Activated CD8-positive, alpha-beta memory T cell treated with anti-CD3 and anti-CD28 coated beads, Interleukin-2, amount 50 U/mL, for 24 hours (primary cell): ENCODE results near the gene FCRL2.
"Not testable (repeated sequence)": the region's sequence is repeated elsewhere in the genome, so short reads cannot be mapped to it uniquely, and the experiment has no call there.

Experiments used
- DNase-seq: peaks from one replicate; pipeline ENCODE4 v3.0.0-alpha.2; 2020; ENCODE audit errors: extremely low read depth

The FCRL2 gene

DNA sequence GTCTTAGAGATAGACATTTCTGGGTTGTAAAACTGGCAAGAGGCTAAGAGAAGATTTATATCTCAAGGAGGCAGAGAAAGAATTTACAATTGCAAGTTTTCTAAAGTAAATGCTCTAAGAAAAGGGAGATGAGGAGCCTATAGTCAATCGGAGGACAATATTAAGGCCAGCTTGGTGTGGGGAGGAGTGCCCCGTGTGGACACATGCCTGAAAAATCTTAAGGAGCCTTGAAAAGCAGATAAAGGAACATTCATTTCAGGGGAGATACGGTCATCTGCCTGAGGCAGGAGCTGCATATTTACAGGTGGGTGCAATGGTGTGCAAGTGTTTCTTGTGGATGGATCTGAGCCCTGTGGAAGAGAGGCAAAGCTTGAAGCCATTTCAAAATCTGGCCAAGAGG, 25.6 kb downstream of the FCRL2 start:
- no peak for DNase-seq

DNA sequence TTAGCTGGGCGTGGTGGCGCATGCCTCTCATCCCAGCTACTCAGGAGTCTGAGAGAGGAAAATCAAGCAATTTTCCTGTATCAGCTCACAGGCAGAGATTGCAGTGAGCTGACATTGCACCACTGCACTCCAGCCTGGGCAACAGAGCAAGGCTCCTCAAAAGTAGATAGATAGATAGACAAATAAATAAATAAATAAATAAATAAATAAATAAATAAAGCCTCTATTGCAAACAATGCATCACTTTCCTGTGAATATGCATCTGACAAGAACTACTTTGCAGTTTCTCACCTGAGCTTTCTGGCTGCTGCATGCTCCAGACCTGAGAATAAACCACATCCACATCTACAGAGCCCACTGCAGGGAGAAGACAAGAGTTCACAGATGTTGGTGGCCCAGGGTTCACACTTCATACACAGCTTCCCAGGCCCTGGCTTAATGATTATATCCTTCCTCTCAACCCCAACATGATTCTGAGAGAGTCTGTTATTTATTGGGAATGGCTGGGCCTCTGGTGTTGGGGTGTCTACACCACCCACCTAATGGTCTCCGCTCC, 28.6 kb downstream of the FCRL2 start:
- no peak for DNase-seq

DNA sequence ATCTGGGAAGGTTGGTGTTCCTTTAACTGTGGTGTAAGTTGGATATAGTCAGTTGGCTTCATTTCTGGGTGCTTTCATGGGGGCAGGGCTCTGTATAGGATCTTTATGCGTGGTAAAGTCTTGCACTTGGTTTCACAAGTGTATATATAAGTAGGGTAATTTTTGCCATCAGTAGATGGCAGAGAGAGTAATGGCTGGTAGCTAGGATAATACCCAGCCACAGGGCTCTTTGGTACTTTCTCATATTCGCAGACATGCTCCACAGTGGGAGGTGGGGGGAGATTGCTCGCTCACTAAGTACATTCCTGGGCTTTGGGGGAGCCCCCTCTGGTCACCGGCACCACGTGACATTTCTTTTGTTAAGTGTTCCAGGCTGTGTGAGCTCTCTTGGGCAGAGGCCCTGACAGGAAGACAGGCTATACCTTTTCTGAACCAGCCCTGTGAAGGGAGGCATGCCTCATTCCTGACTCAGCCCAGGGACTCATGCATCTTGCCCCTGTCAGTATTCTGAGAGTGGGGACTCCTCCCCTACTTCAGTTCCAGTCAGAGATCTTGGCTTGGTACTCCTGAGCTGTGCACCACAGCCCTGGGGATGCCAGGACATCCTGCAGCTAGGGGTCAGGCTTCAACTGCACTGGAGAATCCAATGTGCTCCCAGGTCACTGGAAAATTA, 37.6 kb downstream of the FCRL2 start:
- DNase-seq, result no peak

DNA sequence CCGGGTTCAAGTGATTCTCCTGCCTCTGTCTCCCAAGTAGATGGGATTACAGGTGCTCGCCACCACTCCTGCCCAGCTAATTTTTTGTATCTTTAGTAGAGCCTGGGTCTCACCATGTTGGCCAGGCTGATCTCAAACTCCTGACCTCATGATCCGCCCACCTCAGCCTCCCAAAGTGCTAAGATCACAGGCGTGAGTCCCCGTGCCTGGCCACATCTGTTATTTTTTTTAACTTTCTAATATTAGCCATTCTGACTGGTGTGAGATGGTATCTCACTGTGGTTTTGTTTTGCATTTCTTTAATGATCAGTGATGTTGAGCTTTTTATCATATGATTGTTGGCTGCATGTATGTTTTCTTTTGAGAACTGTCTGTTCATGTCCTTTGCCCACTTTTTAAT, 40.9 kb downstream of the FCRL2 start:
- not testable (repeated sequence) for DNase-seq

DNA sequence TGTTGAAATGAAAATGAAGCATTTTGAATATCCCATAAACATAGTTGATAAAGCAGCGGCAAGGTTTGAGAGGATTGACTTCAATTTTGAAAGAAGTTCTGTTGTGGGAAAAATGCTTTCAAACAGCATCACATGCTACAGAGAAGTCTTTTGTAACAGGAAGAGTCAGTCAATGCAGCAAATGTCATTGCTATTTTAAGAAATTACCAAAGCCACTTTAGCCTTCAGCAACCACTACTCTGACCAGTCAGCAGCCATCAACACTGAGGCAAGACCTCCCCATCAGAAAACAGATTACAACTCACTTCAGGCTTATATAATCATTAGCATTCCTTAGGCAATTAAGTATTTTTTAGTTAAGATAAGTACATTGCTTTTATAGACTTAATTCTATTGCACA, 42.6 kb downstream of the FCRL2 start:
- no peak for DNase-seq

DNA sequence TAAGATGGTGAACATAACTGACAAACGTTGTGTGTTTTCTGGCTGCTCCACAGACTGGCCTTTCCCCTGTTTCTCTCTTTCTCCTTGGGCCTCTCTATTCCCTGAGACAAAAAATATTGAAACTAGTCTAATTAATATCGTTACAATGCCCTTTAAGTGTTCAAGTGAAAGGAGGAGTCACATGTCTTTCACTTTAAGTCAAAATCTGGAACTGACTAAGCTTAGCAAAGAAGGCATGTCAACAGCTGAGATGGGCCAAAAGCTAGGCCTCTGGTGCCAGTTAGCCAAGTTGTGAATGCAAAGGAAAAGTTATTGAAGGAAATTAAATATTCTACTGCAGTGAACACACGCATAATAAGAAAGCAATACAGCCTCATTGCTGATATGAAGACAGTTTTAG, 44.2 kb downstream of the FCRL2 start:
- no peak for DNase-seq

DNA sequence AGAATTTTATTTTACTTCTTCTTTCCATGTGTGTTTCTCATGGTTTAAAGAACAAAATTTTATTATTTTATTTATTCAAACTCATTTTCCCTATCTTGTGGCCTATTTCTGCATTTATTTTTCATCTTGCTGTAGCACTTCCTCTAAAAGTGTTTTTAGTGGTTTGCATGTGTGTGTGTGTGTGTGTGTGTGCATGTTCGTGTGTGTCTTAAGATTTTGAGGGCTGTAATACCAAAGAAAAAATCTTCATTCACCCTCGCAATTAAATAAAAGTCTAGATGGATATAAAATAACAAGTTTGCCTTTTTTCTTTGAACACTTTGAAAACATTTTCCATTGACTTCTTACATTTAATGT, 51.7 kb downstream of the FCRL2 start:
- DNase-seq, result no peak

DNA sequence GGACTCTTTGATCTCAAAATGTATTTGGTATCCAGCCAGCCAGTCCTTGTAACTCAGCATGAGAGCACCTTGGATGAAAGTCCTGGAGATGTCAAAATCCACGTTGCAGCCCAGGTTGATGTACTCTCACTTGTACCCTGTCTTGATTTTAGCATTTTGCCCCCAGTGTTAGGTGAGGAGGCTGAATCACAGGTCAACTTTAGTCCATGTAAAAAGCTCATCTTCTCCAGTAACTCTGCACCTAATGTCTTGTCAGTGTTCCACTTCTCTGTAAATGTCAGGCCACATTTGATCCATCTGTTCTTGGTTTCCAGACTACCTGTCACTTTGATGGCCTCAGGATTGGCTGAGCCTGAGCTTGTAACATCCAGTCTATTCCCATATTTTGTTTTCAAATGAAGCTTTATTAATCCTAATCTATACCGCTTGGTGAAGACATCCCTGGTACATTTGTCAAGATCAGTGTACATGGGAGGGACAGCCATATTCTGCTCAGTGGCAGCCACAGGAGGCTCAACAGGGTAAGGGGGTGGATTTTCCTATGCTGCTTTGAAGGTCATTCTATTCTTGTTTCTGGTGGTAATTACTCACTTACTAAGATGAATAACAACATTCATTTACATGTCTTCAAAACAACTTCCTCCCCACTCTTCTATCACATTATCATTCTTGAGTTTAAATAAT, 52.3 kb downstream of the FCRL2 start:
- DNase-seq, result no peak

DNA sequence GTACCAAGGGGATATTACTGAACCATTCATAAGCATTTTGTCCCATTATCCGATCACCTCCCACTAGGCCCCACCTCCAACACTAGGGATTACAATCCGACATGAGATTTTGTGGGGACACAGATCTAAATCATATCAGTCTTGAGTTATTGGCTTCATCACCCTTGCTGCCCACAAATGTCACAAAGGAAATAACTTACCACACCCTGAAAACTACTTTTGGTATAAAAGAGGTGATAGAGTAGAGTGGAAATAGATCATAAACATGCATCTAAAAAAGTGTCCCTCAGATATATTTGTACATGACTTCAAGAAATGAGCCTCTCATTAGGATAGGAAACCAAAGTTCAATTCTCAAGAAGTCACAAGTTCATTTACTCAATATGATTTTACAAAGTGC, 53.8 kb downstream of the FCRL2 start:
- no peak for DNase-seq

DNA sequence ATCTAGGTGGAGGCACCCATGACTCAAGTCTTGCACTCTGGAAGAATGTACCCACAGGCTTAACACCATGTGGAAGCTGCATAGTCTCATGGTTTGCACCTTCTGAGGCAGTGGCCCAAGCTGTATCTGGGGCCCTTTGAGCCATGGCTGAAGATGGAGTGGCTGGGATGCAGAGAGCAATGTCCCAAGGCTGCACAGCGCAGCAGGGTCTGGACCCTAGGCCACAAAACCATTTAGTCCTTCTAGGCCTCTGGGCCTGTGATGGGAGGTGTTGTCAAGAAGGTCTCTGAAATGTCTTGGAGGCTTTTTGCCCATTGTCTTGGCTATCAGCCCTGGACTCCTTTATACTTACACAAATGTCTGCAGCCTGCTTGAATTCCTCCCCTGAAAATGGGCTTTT, 54.9 kb downstream of the FCRL2 start:
- DNase-seq, result no peak

DNA sequence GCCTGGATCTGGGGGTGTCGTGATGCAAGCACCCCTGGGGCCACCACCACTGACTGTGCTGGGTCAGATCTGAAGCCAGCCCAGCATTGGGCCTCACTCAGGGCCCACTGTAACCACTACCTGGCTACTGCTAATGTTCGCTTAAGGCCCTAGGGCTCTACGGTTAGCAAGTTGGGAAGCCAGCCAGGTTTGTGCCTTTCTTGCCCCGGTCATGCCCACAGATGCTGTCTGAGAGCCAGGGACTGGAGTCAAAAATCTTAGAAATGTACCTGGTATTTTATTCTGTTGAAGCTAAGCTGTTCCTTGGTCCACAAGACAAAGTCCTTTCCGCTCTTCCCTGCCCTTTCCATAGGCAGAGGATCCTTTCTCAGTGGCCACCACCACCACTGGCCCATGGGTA, 61.2 kb downstream of the FCRL2 start:
- DNase-seq, result no peak

DNA sequence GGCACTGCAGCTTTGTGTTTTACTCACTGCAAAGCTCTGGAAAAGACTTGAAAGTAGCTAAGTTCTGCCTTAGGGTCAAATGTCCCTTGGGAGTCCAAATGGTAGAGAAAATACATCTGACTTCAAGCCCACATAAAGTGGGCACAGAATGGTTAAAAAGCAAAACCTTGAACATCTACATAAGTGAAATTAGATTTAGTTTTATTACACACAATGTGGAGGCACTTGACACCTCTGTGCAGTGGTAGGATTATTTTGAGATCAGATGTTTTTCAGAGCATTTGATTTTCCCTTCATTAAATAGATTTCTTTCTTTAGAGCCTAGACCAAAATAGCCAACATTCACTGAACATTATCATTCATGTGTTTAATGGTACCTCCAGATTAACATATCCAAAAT, 65.1 kb downstream of the FCRL2 start:
- DNase-seq, result no peak

DNA sequence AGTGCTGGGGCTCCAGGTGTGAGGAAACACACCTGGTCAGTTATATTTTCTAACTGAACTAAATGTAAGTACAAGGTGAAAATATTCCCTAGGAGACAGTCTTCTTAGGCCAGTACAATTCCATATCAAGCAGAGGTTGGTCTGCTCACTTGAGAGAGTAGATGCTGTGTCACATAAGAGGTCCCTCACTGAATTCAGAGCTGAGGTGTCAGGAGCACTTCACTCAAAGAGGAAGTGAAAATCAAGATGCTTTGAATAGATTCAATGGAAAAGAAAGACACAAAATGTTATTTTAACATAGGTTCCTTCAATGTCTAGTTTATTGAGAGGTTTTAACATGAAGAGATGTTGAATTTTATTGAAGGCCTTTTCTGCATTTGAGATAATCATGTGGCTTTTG, 72.1 kb downstream of the FCRL2 start:
- no peak for DNase-seq

DNA sequence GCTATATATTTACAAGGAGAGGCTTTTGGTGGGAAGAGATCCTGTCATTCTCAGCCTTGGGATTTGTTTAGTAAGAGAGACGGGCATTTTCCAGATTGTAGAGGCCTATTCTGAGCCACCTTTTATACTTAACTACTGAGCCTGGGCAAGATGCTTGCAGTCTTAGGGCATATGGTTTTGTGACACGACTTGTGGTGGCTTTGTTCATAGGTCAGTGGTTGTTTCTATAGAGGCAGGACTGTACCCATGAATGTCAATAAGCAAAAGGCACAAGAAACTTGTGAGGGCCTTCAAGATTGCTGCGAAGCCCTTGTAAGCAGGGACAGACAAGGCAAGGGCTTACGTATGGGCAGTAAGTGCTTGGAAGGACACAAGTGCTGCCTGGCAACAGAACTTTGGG, 73.0 kb downstream of the FCRL2 start:
- DNase-seq, result no peak

DNA sequence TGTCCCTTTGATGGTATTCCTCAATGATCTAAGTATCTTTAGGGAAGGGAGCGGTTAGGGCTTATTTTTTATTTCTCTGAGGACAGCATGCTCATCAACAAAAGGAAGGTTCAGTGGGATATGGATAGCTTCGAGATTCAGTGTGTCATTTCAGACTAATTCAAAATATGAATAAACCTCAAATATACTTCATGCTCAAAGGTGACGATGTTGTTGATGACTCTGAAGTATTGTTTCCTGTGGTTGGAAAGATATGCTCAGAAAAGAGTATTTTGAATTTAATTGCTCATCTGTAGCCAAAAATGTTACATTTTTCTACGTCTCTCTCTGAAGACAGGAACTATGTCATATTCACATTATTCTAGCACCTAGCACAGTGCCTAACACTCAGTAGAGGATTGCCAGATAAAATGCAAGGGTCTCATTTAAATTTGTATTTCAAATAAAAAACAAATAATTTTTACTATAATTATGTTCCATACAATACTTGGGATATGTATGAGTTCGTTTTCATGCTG, 74.6 kb downstream of the FCRL2 start:
- DNase-seq, result no peak

DNA sequence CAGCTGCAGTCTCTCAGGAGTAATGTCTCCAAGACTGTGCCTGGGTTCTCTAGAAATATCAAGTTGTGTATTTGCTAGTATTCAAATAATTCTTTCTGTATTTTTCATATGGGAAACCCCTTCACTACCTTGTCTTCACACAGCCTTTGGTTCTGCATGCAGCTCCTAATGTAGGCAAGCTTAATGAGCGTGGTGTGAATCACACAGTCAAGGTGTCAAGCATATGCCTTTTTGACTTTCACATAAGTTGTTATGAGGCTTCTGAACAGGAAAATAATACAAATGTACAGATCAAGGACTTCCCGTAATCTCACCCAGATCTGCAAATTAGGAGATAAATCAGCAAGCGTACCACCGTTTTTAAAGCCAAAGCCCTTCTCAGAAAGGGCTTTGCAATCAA, 76.2 kb downstream of the FCRL2 start, which contains the start of gene FCRL3:
FCRL3 (minus strand) TSS at position 38 of the 400 bp plus-strand sequence. CDS start 280 bp downstream, outside the sequence.
- DNase-seq, result no peak

DNA sequence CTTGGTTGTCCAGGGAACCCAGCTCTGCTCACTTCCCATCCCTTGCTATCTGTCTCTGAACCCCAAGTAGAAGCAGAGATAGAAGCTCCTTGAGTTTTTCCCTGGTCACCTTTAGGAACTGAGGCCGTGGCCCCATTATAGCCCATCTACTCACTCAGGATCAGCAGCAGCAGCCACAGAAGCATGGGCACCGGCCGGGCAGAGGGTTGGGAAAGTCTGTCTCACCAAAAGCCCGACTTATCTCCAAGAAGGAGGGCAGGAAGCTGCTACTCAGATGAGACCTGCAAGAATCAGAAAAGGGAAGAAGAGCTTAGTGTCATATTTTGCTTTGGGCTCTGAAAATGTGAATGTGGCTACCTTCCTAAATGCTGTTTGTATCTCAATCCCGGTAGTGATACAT, 76.6 kb downstream of the FCRL2 start:
- DNase-seq, result no peak

DNA sequence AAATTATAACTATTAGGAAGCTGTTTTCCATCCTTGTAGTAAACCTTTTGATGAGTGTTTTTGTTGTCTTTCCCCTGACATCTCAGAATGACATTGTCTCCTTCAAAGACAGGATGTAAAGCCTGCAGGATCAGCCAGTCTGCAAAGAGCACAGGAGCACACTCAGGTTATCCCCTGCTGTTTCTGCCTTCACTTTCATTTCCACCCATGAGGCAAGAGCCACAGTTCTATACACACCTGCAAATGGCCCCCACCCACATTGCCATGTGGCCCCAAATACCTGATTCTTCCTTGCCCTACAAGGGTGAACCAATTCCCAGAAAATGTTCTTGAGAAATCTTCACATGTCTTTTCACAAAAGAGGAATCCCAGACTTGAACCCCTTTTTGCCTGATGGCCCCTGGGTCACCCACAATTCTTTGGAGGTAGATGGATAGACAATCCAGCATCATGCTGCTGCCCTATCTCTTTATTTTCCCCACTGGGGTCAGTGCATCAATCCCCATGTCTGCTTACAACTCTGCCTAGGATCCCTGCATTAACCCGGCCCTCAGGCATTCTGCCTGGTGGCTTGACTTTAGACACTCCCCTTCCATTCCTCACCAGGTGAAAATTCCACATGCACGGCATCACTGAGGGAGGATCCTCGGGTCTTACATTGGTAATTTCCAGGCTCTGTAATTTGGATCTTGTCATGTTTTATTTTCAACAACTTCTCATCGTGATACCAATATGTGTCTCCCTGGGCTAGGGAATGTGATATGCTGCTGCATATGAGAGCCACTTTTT, 79.0 kb downstream of the FCRL2 start:
- no peak for DNase-seq

DNA sequence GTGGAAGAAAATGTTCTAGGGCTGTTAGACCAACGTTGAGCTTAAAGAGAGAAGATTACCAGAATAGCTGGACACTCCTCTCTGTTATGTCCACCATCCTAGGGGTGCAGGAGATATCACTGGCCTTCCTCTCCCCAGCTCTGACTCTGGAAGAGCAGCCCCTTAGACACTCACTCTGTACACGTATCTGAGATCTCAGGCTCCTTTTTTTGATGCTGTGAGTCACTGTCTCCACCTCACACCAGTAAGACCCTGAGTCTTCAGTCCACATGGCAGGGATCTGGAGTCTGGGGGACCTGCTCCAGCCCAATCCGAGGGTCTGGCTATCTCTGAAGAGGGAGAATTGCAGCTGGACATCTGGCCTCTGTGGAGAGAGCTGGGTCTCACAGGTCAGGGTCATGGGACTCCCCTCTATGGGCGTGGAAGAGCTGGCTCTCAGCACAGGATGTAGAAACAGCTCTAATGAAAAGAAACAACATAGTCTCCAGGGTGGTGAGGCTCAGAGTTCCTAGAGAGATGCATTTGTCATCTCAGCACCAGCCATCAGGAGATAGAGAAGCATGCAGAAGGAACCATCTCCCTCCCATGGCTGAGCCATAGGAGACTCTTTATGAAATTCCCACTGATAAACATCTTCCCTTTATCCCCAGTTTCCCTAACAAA, 79.8 kb downstream of the FCRL2 start:
- DNase-seq, result no peak
